HepG2 (cell line): ENCODE measurements around the gene ARHGAP31. TPM values are rescaled to one million over a fixed set of nuclear protein-coding genes. Genes with fewer than 3 reads are reported as not detected.
"Not testable (repeated sequence)": the region's sequence is repeated elsewhere in the genome, so short reads cannot be mapped to it uniquely, and the experiment has no call there.

Source experiments
- ATAC-seq: fragments of 200-7000 bp; cut with Tn5 transposase; 3 replicates; pipeline ENCODE4 v1.9.1; 2020; ENCODE audit warnings: mild to moderate bottlenecking, moderate library complexity
- BruUV-seq: library from RNA; stranded (reverse); fragments of 400-500 nt; replicated peaks from 2 replicates; lab custom pipeline; 2021; lab: Mats Ljungman, UMichigan
- CTCF ChIA-PET: fragments of 300-600 bp; formaldehyde crosslinking; extraction: SDS; loops from one replicate; lab custom pipeline; 2021; ENCODE audit warnings: low total read pairs, inconsistent platforms, low intra/inter-chr PET ratio; lab: Yijun Ruan, JAX
- POLR2A ChIA-PET: fragments of 350-600 bp; sonication (Branson Sonifier 250); formaldehyde crosslinking; loops from one replicate; lab custom pipeline; 2020; ENCODE audit warnings: antibody characterized with exemption, inconsistent platforms; lab: Yijun Ruan, JAX
- DNase-seq: peaks from one replicate; pipeline ENCODE4 v3.0.0-alpha.2; 2015; ENCODE audit warnings: low spot score
- FAIRE-seq: peaks from 3 replicates; lab custom pipeline; 2011; peaks lifted over from hg19 to GRCh38; lab: Jason Lieb, UNC
- H2AFZ ChIP-seq: one replicate; pipeline ENCODE4 v1.6.1; 2011; ENCODE audit warnings: low read length, inconsistent platforms
- H3K27ac ChIP-seq: fragments of 300-600 bp; 3 replicates; pipeline ENCODE4 v1.8.0; 2011; ENCODE audit warnings: mixed run types, mild to moderate bottlenecking, mixed read lengths, low read length, inconsistent platforms; ENCODE audit not compliant: insufficient read depth; ENCODE audit errors: extremely low read length
- H3K27me3 ChIP-seq, 2 experiments: fragments of 200-600 bp in 1 of 2; 2 replicates in 1 of 2; 3 replicates in 1 of 2; pipeline versions ENCODE4 v1.6.0 to v1.8.0; 2011; ENCODE audit warnings: low read length in 2 of 2, mild to moderate bottlenecking in 2 of 2, moderate library complexity in 2 of 2, inconsistent platforms in 1 of 2; ENCODE audit not compliant: insufficient read depth in 2 of 2, control insufficient read depth in 1 of 2
- H3K36me3 ChIP-seq, 2 experiments: fragments of 200-600 bp in 1 of 2; replicated peaks in 1 of 2; 2 replicates in 1 of 2; 3 replicates in 1 of 2; pipeline versions ENCODE4 v1.5.1 to v1.8.0; 2011; ENCODE audit warnings: low read length in 2 of 2, inconsistent platforms in 1 of 2; ENCODE audit not compliant: insufficient read depth in 2 of 2, control insufficient read depth in 1 of 2
- H3K4me1 ChIP-seq: 2 replicates; pipeline ENCODE4 v1.5.1; 2012; ENCODE audit warnings: low read length, inconsistent platforms; ENCODE audit not compliant: insufficient read depth
- H3K4me2 ChIP-seq: 2 replicates; pipeline ENCODE4 v1.6.0; 2011; ENCODE audit warnings: low read depth, low read length, inconsistent platforms
- H3K4me3 ChIP-seq, 3 experiments: fragments of 200-600 bp in 1 of 3; sonication (generic), shearing (Covaris generic) in 1 of 3; replicated peaks in 1 of 3; 2 replicates each; pipeline ENCODE4 v1.5.1; 2011 to 2016; ENCODE audit warnings: low read length in 3 of 3, inconsistent platforms in 2 of 3, low read depth in 2 of 3, mild to moderate bottlenecking in 2 of 3, control low read depth in 1 of 3, mixed read lengths in 1 of 3; ENCODE audit not compliant: insufficient read depth in 1 of 3
- H3K79me2 ChIP-seq: one replicate; pipeline ENCODE4 v1.6.1; 2011; ENCODE audit warnings: low read length, inconsistent platforms; ENCODE audit not compliant: insufficient read depth
- H3K9ac ChIP-seq: 2 replicates; pipeline ENCODE4 v1.6.0; 2011; ENCODE audit warnings: mild to moderate bottlenecking, low read depth, low read length, inconsistent platforms; ENCODE audit not compliant: insufficient read depth
- H3K9me3 ChIP-seq: 2 replicates; pipeline ENCODE4 v1.5.1; 2012; ENCODE audit warnings: mild to moderate bottlenecking, low read length
- H4K20me1 ChIP-seq: 2 replicates; pipeline ENCODE4 v1.6.0; 2011; ENCODE audit warnings: inconsistent platforms, mild to moderate bottlenecking, low read length, moderate library complexity; ENCODE audit not compliant: insufficient read depth
- GABPB1 ChIP-seq: IDR thresholded peaks from 2 replicates; pipeline ENCODE4 v1.6.1; 2016; ENCODE audit warnings: mild to moderate bottlenecking, missing genetic modification reagents, moderate library complexity, missing compliant biosample characterization
- HNF4G ChIP-seq, 2 experiments: sonication (generic) in 1 of 2; formaldehyde crosslinking in 1 of 2; IDR thresholded peaks; 2 replicates each; pipeline versions ENCODE4 v1.4.0 to v1.6.1; 2011 to 2020; ENCODE audit warnings: borderline replicate concordance in 2 of 2, low read depth in 2 of 2, mild to moderate bottlenecking in 2 of 2, low read length in 1 of 2, missing genetic modification reagents in 1 of 2, moderate library complexity in 1 of 2
- KLF9 ChIP-seq: IDR thresholded peaks from 2 replicates; pipeline ENCODE4 v1.6.1; 2016; ENCODE audit warnings: low read depth
- ZNF260 ChIP-seq: sonication (generic); formaldehyde crosslinking; IDR thresholded peaks from 2 replicates; pipeline ENCODE4 v1.4.0; 2020; ENCODE audit warnings: missing genetic modification reagents, low read depth, mild to moderate bottlenecking, borderline replicate concordance
- ZNF687 ChIP-seq: sonication (generic); formaldehyde crosslinking; IDR thresholded peaks from 2 replicates; pipeline ENCODE4 v1.5.1; 2020; ENCODE audit warnings: mild to moderate bottlenecking, missing genetic modification reagents, moderate library complexity
- WGBS: methylation state at CpG from one replicate; pipeline ENCODE4 v1.1.6; 2017; ENCODE audit warnings: low lambda C conversion rate; 5-methylcytosine and 5-hydroxymethylcytosine counted together
- in situ Hi-C: cut with HindIII; loops from 2 replicates; pipeline ENCODE4 v1.10.0; 2017; ENCODE audit warnings: low pct_unique_long_range_greater_than_20kb; ENCODE audit not compliant: extremely low pct_ligation_motif_present
- intact Hi-C: fragments of 100-400 bp; cut with micrococcal nuclease; formaldehyde crosslinking; loops from one replicate; pipeline ENCODE4 v1.10.0; 2022; ENCODE audit not compliant: unreplicated experiment
- polyA plus RNA-seq, 8 experiments: library from polyadenylated mRNA; depleted of rRNA in 3 of 8; stranded (reverse) in 7 of 8; unstranded in 1 of 8; fragments of >200 nt; fragmentation: Illumina TruSeq in 4 of 8; extraction: Trizol in 4 of 8; gene quantifications; 2 replicates each; pipeline versions ENCODE4 v1.2.1 to v1.2.3, GENCODE V29; 2011 to 2016; ENCODE audit warnings: low read depth in 4 of 8, missing spikeins in 1 of 8, mixed read lengths in 1 of 8; ENCODE audit not compliant: insufficient read depth in 1 of 8
- total RNA-seq, 5 experiments: library from RNA; depleted of rRNA; stranded (reverse); fragments of >200 nt; fragmentation: Illumina TruSeq; extraction: Trizol; gene quantifications; 2 replicates each; pipeline ENCODE4 v1.2.3, GENCODE V29; 2016; ENCODE audit warnings: low read depth in 1 of 5
- TF ChIP-seq, protein P1 (sequence below): sonication (generic); formaldehyde crosslinking; conservative IDR thresholded peaks from 2 replicates; pipeline ENCODE4 v1.4.0; 2020; ENCODE audit warnings: missing genetic modification reagents

The ARHGAP31 gene
- total and polyA plus RNA-seq, 2 of the 13 experiments (the other 11 are each of a cell fraction or from before 2014, with no cell fraction given) = not detected

GRCh38 chr3:119305286-119305685, 11.1 kb downstream of the ARHGAP31 start (continued):
- TF ChIP-seq ZNF687 (no peak), KLF9 (CRISPR knock-in tag) (no peak), HNF4G (IDR thresholded peaks at IDR 0.05; ENCODE audit: borderline replicate concordance, low read depth, low read length) (no peak), HNF4G (CRISPR knock-in tag; IDR thresholded peaks at IDR 0.05; ENCODE audit: borderline replicate concordance, low read depth) (no peak), GABPB1 (CRISPR knock-in tag) (no peak), ZNF260 (CRISPR knock-in tag) (no peak)
- TF ChIP-seq, protein P1, sequence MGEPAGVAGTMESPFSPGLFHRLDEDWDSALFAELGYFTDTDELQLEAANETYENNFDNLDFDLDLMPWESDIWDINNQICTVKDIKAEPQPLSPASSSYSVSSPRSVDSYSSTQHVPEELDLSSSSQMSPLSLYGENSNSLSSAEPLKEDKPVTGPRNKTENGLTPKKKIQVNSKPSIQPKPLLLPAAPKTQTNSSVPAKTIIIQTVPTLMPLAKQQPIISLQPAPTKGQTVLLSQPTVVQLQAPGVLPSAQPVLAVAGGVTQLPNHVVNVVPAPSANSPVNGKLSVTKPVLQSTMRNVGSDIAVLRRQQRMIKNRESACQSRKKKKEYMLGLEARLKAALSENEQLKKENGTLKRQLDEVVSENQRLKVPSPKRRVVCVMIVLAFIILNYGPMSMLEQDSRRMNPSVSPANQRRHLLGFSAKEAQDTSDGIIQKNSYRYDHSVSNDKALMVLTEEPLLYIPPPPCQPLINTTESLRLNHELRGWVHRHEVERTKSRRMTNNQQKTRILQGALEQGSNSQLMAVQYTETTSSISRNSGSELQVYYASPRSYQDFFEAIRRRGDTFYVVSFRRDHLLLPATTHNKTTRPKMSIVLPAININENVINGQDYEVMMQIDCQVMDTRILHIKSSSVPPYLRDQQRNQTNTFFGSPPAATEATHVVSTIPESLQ = no peak

- H3K27me3 ChIP-seq, H3K4me1 ChIP-seq, H3K27ac ChIP-seq, POLR2A ChIA-PET, H2AFZ ChIP-seq, CTCF ChIA-PET, FAIRE-seq, H3K9me3 ChIP-seq, in situ Hi-C loops, H3K4me3 ChIP-seq, H3K9ac ChIP-seq, ATAC-seq, H3K36me3 ChIP-seq, intact Hi-C loops, BruUV-seq, H4K20me1 ChIP-seq, H3K79me2 ChIP-seq, H3K4me2 ChIP-seq, DNase-seq: not testable (repeated sequence)
- 48% methylated on average over 9 of the region's 9 CpGs for WGBS
These were observed 12.2 kb downstream of the ARHGAP31 start for GRCh38 chr3:119306378-119306777.
